HEK293T (cell line): ENCODE measurements around the gene OBP2B.

Source experiments
- CTCF ChIA-PET: fragments of 350-600 bp; formaldehyde crosslinking; extraction: SDS; loops from one replicate; lab custom pipeline; 2021; ENCODE audit warnings: antibody characterized with exemption, inconsistent platforms; lab: Yijun Ruan, JAX
- POLR2A ChIA-PET: fragments of 350-600 bp; formaldehyde crosslinking; extraction: SDS; loops from one replicate; lab custom pipeline; 2020; ENCODE audit warnings: antibody characterized with exemption, inconsistent platforms; lab: Yijun Ruan, JAX
- DNase-seq: peaks from one replicate; pipeline ENCODE4 v3.0.0; 2012; ENCODE audit warnings: mixed read lengths; ENCODE audit errors: extremely low spot score
- ARNT ChIP-seq: fragments of 450-650 bp; IDR thresholded peaks from 2 replicates; pipeline ENCODE4 v1.6.1; 2017; ENCODE audit warnings: mild to moderate bottlenecking
- BHLHE40 ChIP-seq: fragments of 450-650 bp; IDR thresholded peaks from 2 replicates; pipeline ENCODE4 v1.6.1; 2016; ENCODE audit warnings: mild to moderate bottlenecking, moderate library complexity, borderline replicate concordance
- CTBP1 ChIP-seq: fragments of 450-650 bp; IDR thresholded peaks from 2 replicates; pipeline ENCODE4 v1.6.1; 2016; ENCODE audit warnings: borderline replicate concordance
- ELF4 ChIP-seq: fragments of 450-650 bp; IDR thresholded peaks from 2 replicates; pipeline ENCODE4 v1.6.1; 2017; ENCODE audit warnings: antibody characterized with exemption
- FOXA1 ChIP-seq: fragments of 450-650 bp; IDR thresholded peaks from 2 replicates; pipeline ENCODE4 v1.6.1; 2016; ENCODE audit warnings: mild to moderate bottlenecking
- FOXK2 ChIP-seq: fragments of 450-650 bp; IDR thresholded peaks from 2 replicates; pipeline ENCODE4 v1.6.1; 2016; ENCODE audit warnings: mild to moderate bottlenecking
- FOXM1 ChIP-seq: fragments of 450-650 bp; IDR thresholded peaks from 2 replicates; pipeline ENCODE4 v1.6.1; 2017; ENCODE audit warnings: mild to moderate bottlenecking, borderline replicate concordance
- HDGF ChIP-seq: fragments of 450-650 bp; IDR thresholded peaks from 2 replicates; pipeline ENCODE4 v1.6.1; 2017; ENCODE audit warnings: antibody characterized with exemption, borderline replicate concordance
- L3MBTL2 ChIP-seq: fragments of 450-650 bp; conservative IDR thresholded peaks from 2 replicates; pipeline ENCODE4 v1.6.1; 2016; ENCODE audit warnings: mild to moderate bottlenecking
- LEF1 ChIP-seq: fragments of 450-650 bp; IDR thresholded peaks from 2 replicates; pipeline ENCODE4 v1.6.1; 2017; ENCODE audit warnings: mild to moderate bottlenecking, borderline replicate concordance
- NFRKB ChIP-seq: fragments of 450-650 bp; IDR thresholded peaks from 2 replicates; pipeline ENCODE4 v1.6.1; 2016; ENCODE audit warnings: mild to moderate bottlenecking, moderate library complexity
- PKNOX1 ChIP-seq: fragments of 450-650 bp; IDR thresholded peaks from 2 replicates; pipeline ENCODE4 v1.6.1; 2016
- SP1 ChIP-seq: fragments of 450-650 bp; IDR thresholded peaks from 2 replicates; pipeline ENCODE4 v1.6.1; 2017
- SUZ12 ChIP-seq: fragments of 450-650 bp; IDR thresholded peaks from 2 replicates; pipeline ENCODE4 v1.6.1; 2016; ENCODE audit warnings: mild to moderate bottlenecking
- TARDBP ChIP-seq: fragments of 450-650 bp; IDR thresholded peaks from 2 replicates; pipeline ENCODE4 v1.6.1; 2016
- ZNF384 ChIP-seq: fragments of 450-650 bp; IDR thresholded peaks from 2 replicates; pipeline ENCODE4 v1.6.1; 2016

Gene OBP2B

GRCh38 chr9:133201424-133202144 is 7.5 kb downstream of the OBP2B start:
- TF ChIP-seq ARNT (no peak), FOXK2 (no peak), FOXA1 (no peak), FOXM1 (no peak), PKNOX1 (no peak), L3MBTL2 (no peak), SUZ12 (no peak), HDGF (no peak), CTBP1 (no peak), TARDBP (no peak), NFRKB (no peak), ELF4 (no peak), BHLHE40 (no peak), LEF1 (no peak), ZNF384 (no peak), SP1 (no peak)
- DNase-seq: no peak
- POLR2A ChIA-PET: interaction anchor here (1.1 to 1.6 kb wide), 2 partner anchors 15 to 146 kb away, joined by 3 read pairs; partner anchors contain the start of genes MED22 and RPL7A
- CTCF ChIA-PET: interaction anchor here (0.9 to 1.4 kb wide), 3 partner anchors 14 to 128 kb away, joined by 3 read pairs; no protein-coding TSS in a partner anchor

- POLR2A ChIA-PET: interaction anchor here (1.6 kb wide), 1 partner anchor 16 kb away, joined by 3 read pairs; no protein-coding TSS in a partner anchor
- CTCF ChIA-PET: no interaction called here
- no peak for DNase-seq
- TF ChIP-seq FOXK2: no peak
Observed at GRCh38 chr9:133200631-133201030, 8.4 kb downstream of the OBP2B start.

GRCh38 chr9:133199648-133200321 is 9.3 kb downstream of the OBP2B start:
- ChIA-PET CTCF (interaction anchor here (0.8 kb wide), 1 partner anchor 13 kb away, joined by 3 read pairs; no protein-coding TSS in a partner anchor), POLR2A (no interaction called here)
- no peak for DNase-seq
- TF ChIP-seq FOXM1 (no peak), ELF4 (no peak), L3MBTL2 (no peak), HDGF (no peak), TARDBP (no peak), FOXA1 (no peak), ARNT (no peak), BHLHE40 (no peak), SP1 (no peak), LEF1 (no peak), ZNF384 (no peak), NFRKB (no peak), PKNOX1 (no peak), CTBP1 (no peak), FOXK2 (no peak)

- DNase-seq: no peak
- no peak for TF ChIP-seq HDGF
- no peak for TF ChIP-seq ARNT
- TF ChIP-seq L3MBTL2: no peak
- TF ChIP-seq FOXA1: no peak
- TF ChIP-seq BHLHE40: no peak
- TF ChIP-seq TARDBP: no peak
- TF ChIP-seq ELF4: no peak
- TF ChIP-seq NFRKB: no peak
- no peak for TF ChIP-seq PKNOX1
- TF ChIP-seq ZNF384: no peak
- no peak for TF ChIP-seq FOXM1
- ChIA-PET CTCF (no interaction called here), POLR2A (no interaction called here)
Observed at GRCh38 chr9:133195029-133195428, 14.0 kb downstream of the OBP2B start.

GRCh38 chr9:133194597-133194996 is 14.5 kb downstream of the OBP2B start:
- TF ChIP-seq ARNT (no peak), NFRKB (no peak), ELF4 (no peak)
- ChIA-PET CTCF (no interaction called here), POLR2A (no interaction called here)
- DNase-seq: no peak

- ChIA-PET CTCF (no interaction called here), POLR2A (no interaction called here)
- TF ChIP-seq HDGF: no peak
- TF ChIP-seq LEF1: no peak
- TF ChIP-seq ARNT: no peak
- TF ChIP-seq SP1: no peak
- no peak for TF ChIP-seq TARDBP
- TF ChIP-seq ZNF384: no peak
- no peak for TF ChIP-seq CTBP1
- no peak for TF ChIP-seq ELF4
- TF ChIP-seq FOXM1: no peak
- no peak for TF ChIP-seq PKNOX1
- no peak for DNase-seq
Observed at GRCh38 chr9:133191989-133192388, 17.1 kb downstream of the OBP2B start.
